DOHH2 (cell line): ENCODE data around the gene GDPD2.
"Not testable (repeated sequence)": the region's sequence is repeated elsewhere in the genome, so short reads cannot be mapped to it uniquely, and the experiment has no call there.

Source experiments
- CTCF ChIP-seq: fragments of 200-600 bp; sonication (generic); IDR thresholded peaks from one replicate; pipeline ENCODE4 v1.5.1; 2014; ENCODE audit warnings: antibody characterized with exemption, mild to moderate bottlenecking, low read depth, low read length; ENCODE audit not compliant: poor library complexity, severe bottlenecking
- EZH2phosphoT487 ChIP-seq: fragments of 200-600 bp; sonication (generic); IDR thresholded peaks from 2 replicates; pipeline ENCODE4 v1.6.1; 2017; ENCODE audit warnings: borderline replicate concordance, mild to moderate bottlenecking, antibody characterized with exemption, low read length, moderate library complexity, mixed read lengths

- not testable (repeated sequence) for TF ChIP-seq CTCF, EZH2phosphoT487
These were observed 22.9 kb upstream of the GDPD2 start for GRCh38 chrX:70400181-70400580.
